HAP-1 (cell line): Measurements from ENCODE around the gene SNRNP40.
"Not testable (repeated sequence)": the region's sequence is repeated elsewhere in the genome, so short reads cannot be mapped to it uniquely, and the experiment has no call there.

Experiments used
- DNase-seq, 2 experiments: peaks; one replicate each; pipeline ENCODE4 v3.0.0-alpha.2; 2016 to 2020; ENCODE audit warnings: low spot score in 2 of 2
- H3K27me3 ChIP-seq: fragments of 250-450 bp; sonication (Bioruptor Pico); 2 replicates; pipeline ENCODE4 v1.5.1; 2020; ENCODE audit warnings: low read depth, mild to moderate bottlenecking, moderate library complexity
- H3K36me3 ChIP-seq: fragments of 250-450 bp; sonication (Bioruptor Pico); replicated peaks from 2 replicates; pipeline ENCODE4 v1.5.1; 2020; ENCODE audit warnings: mild to moderate bottlenecking
- H3K4me1 ChIP-seq: fragments of 250-450 bp; sonication (Bioruptor Pico); 2 replicates; pipeline ENCODE4 v1.5.1; 2020; ENCODE audit warnings: mild to moderate bottlenecking
- H3K4me3 ChIP-seq: fragments of 250-450 bp; sonication (Bioruptor Pico); 2 replicates; pipeline ENCODE4 v1.5.1; 2020; ENCODE audit warnings: mild to moderate bottlenecking, moderate library complexity
- H3K9me3 ChIP-seq: fragments of 250-450 bp; sonication (Bioruptor Pico); 2 replicates; pipeline ENCODE4 v1.5.1; 2020; ENCODE audit warnings: mild to moderate bottlenecking, moderate library complexity
- in situ Hi-C: fragments of 300-500 bp; cut with MboI; formaldehyde crosslinking; loops from 3 replicates; pipeline ENCODE4 v1.14.3; 2020; ENCODE audit warnings: low sequenced_read_pairs, inconsistent platforms, mixed read lengths

Gene SNRNP40

GRCh38 chr1:31262393-31262792 is 34.2 kb downstream of the SNRNP40 start:
- H3K27me3 ChIP-seq, H3K9me3 ChIP-seq, H3K4me3 ChIP-seq, H3K4me1 ChIP-seq, in situ Hi-C loops, DNase-seq: not testable (repeated sequence)
- peaks cover 64% of the 10 kb centered on the region for H3K36me3 ChIP-seq

- H3K27me3 ChIP-seq = no peaks in the 10 kb centered on the region
- in situ Hi-C loops = no loop called here
- no peak overlapping the region for H3K4me3 ChIP-seq
- H3K36me3 ChIP-seq = peaks cover 59% of the 10 kb centered on the region
- no peak for DNase-seq
- no peaks in the 10 kb centered on the region for H3K9me3 ChIP-seq
- H3K4me1 ChIP-seq = no peaks in the 10 kb centered on the region
Observed at GRCh38 chr1:31261916-31262315, 34.7 kb downstream of the SNRNP40 start.

- DNase-seq = no peak
- H3K4me3 ChIP-seq = no peak overlapping the region
- in situ Hi-C loops = no loop called here
- no peaks in the 10 kb centered on the region for H3K4me1 ChIP-seq
- peaks cover 39% of the 10 kb centered on the region for H3K36me3 ChIP-seq
- no peaks in the 10 kb centered on the region for H3K9me3 ChIP-seq
- no peaks in the 10 kb centered on the region for H3K27me3 ChIP-seq
Observed at GRCh38 chr1:31259746-31260145, 36.8 kb downstream of the SNRNP40 start.

- in situ Hi-C loops = no loop called here
- H3K27me3 ChIP-seq = no peaks in the 10 kb centered on the region
- H3K36me3 ChIP-seq = peaks cover 27% of the 10 kb centered on the region
- no peaks in the 10 kb centered on the region for H3K9me3 ChIP-seq
- no peak for DNase-seq
- no peak overlapping the region for H3K4me3 ChIP-seq
- no peaks in the 10 kb centered on the region for H3K4me1 ChIP-seq
Observed at GRCh38 chr1:31258581-31258980, 38.0 kb downstream of the SNRNP40 start.

GRCh38 chr1:31257213-31257612 is 39.4 kb downstream of the SNRNP40 start:
- no peak for DNase-seq
- Histone ChIP-seq H3K27me3 (no peaks in the 10 kb centered on the region), H3K4me3 (no peak overlapping the region), H3K4me1 (no peaks in the 10 kb centered on the region), H3K36me3 (peaks cover 24% of the 10 kb centered on the region), H3K9me3 (no peaks in the 10 kb centered on the region)
- in situ Hi-C loops = no loop called here

GRCh38 chr1:31249854-31250253 is 46.7 kb downstream of the SNRNP40 start:
- Histone ChIP-seq H3K4me3 (no peak overlapping the region), H3K36me3 (no peaks in the 10 kb centered on the region), H3K9me3 (no peaks in the 10 kb centered on the region), H3K4me1 (no peaks in the 10 kb centered on the region), H3K27me3 (no peaks in the 10 kb centered on the region)
- in situ Hi-C loops = no loop called here
- no peak for DNase-seq

- Histone ChIP-seq H3K36me3 (no peaks in the 10 kb centered on the region), H3K9me3 (no peaks in the 10 kb centered on the region), H3K4me1 (no peaks in the 10 kb centered on the region), H3K4me3 (no peak overlapping the region), H3K27me3 (no peaks in the 10 kb centered on the region)
- in situ Hi-C loops = no loop called here
- no peak for DNase-seq
Observed at GRCh38 chr1:31248276-31248675, 48.3 kb downstream of the SNRNP40 start.

GRCh38 chr1:31244326-31244725 is 52.3 kb downstream of the SNRNP40 start:
- Histone ChIP-seq H3K4me3 (no peak overlapping the region), H3K9me3 (no peaks in the 10 kb centered on the region), H3K4me1 (no peaks in the 10 kb centered on the region), H3K36me3 (no peaks in the 10 kb centered on the region), H3K27me3 (0 out of 2 replicates have a peak, but pooled peaks cover 4% of the 10 kb centered on the region)
- in situ Hi-C loops = no loop called here
- DNase-seq = no peak

GRCh38 chr1:31243501-31244286 is 52.9 kb downstream of the SNRNP40 start:
- in situ Hi-C loops = no loop called here
- DNase-seq = no peak

GRCh38 chr1:31241321-31241720 is 55.3 kb downstream of the SNRNP40 start:
- Histone ChIP-seq H3K4me1 (no peaks in the 10 kb centered on the region), H3K27me3 (peaks cover 25% of the 10 kb centered on the region), H3K36me3 (no peaks in the 10 kb centered on the region), H3K9me3 (no peaks in the 10 kb centered on the region), H3K4me3 (no peak overlapping the region)
- in situ Hi-C loops = no loop called here
- no peak for DNase-seq

More at GRCh38 chr1:31243501-31244286, 52.9 kb downstream of the SNRNP40 start:
- Histone ChIP-seq H3K4me3 (no peak overlapping the region), H3K4me1 (no peaks in the 10 kb centered on the region), H3K36me3 (no peaks in the 10 kb centered on the region), H3K9me3 (no peaks in the 10 kb centered on the region), H3K27me3 (peaks cover 10% of the 10 kb centered on the region)

- peaks cover 25% of the 10 kb centered on the region for H3K27me3 ChIP-seq
- H3K36me3 ChIP-seq = no peaks in the 10 kb centered on the region
- peak in 1 of 2 experiments; percentile 52 for DNase-seq
- H3K4me3 ChIP-seq = peak within 1 kb of the TSS; percentile 33
- H3K4me1 ChIP-seq = no peaks in the 10 kb centered on the region
- H3K9me3 ChIP-seq = no peaks in the 10 kb centered on the region
- in situ Hi-C loops = no loop called here
Observed at GRCh38 chr1:31239653-31240241, 56.8 kb downstream of the SNRNP40 start, which contains the start of gene NKAIN1. Gene NKAIN1, minus strand, starts transcription at chr1:31239887. Its CDS starts 340 bp downstream, at chr1:31239547.

- Histone ChIP-seq H3K27me3 (peaks cover 25% of the 10 kb centered on the region), H3K4me1 (no peaks in the 10 kb centered on the region), H3K9me3 (no peaks in the 10 kb centered on the region), H3K36me3 (no peaks in the 10 kb centered on the region), H3K4me3 (peak overlapping the region; percentile 33)
- in situ Hi-C loops = no loop called here
- peak; percentile 32 to 60 for DNase-seq
Observed at GRCh38 chr1:31238986-31239613, 57.5 kb downstream of the SNRNP40 start.

- Histone ChIP-seq H3K4me3 (peak overlapping the region; percentile 33), H3K27me3 (peaks cover 25% of the 10 kb centered on the region), H3K9me3 (no peaks in the 10 kb centered on the region), H3K4me1 (no peaks in the 10 kb centered on the region), H3K36me3 (no peaks in the 10 kb centered on the region)
- in situ Hi-C loops = no loop called here
- DNase-seq = no peak
Observed at GRCh38 chr1:31238612-31238985, 58.0 kb downstream of the SNRNP40 start.

- in situ Hi-C loops = no loop called here
- Histone ChIP-seq H3K9me3 (no peaks in the 10 kb centered on the region), H3K27me3 (peaks cover 21% of the 10 kb centered on the region), H3K4me3 (no peak overlapping the region), H3K36me3 (no peaks in the 10 kb centered on the region), H3K4me1 (no peaks in the 10 kb centered on the region)
- DNase-seq = no peak
Observed at GRCh38 chr1:31234870-31235269, 61.7 kb downstream of the SNRNP40 start.
